Activated CD8-positive, alpha-beta T cell treated with anti-CD3 and anti-CD28 coated beads for 36 hours (primary cell): ENCODE results near the gene ATP6V0C. TPM values are rescaled to one million over a fixed set of nuclear protein-coding genes. Genes with fewer than 3 reads are reported as not detected.

Source experiments
- ATAC-seq: fragments of 200-7000 bp; cut with Tn5 transposase; one replicate; pipeline ENCODE4 v1.10.0; 2021; ENCODE audit warnings: mild to moderate bottlenecking, moderate library complexity
- CTCF ChIA-PET: fragments of 350-600 bp; sonication (Branson Sonifier 250); formaldehyde crosslinking; loops from one replicate; lab custom pipeline; 2021; ENCODE audit warnings: antibody characterized with exemption; lab: Charles Lee
- POLR2A ChIA-PET: fragments of 350-600 bp; sonication (Branson Sonifier 250); formaldehyde crosslinking; loops from one replicate; lab custom pipeline; 2021; ENCODE audit warnings: antibody characterized with exemption; lab: Charles Lee
- DNase-seq: peaks from one replicate; pipeline ENCODE4 v3.0.0-alpha.2; 2020
- H3K27ac Mint-ChIP-seq: one replicate; pipeline ENCODE4 v1.8.0; 2021; ENCODE audit warnings: mild to moderate bottlenecking, mixed read lengths
- H3K27me3 Mint-ChIP-seq: one replicate; pipeline ENCODE4 v1.8.0; 2021; ENCODE audit warnings: mixed read lengths
- H3K36me3 Mint-ChIP-seq: one replicate; pipeline ENCODE4 v1.8.0; 2021; ENCODE audit warnings: low read depth, mixed read lengths
- H3K4me1 Mint-ChIP-seq: one replicate; pipeline ENCODE4 v1.8.0; 2021; ENCODE audit warnings: low read depth, mixed read lengths
- H3K4me3 Mint-ChIP-seq: one replicate; pipeline ENCODE4 v1.8.0; 2021; ENCODE audit warnings: mild to moderate bottlenecking, moderate library complexity, mixed read lengths
- H3K9me3 Mint-ChIP-seq: one replicate; pipeline ENCODE4 v1.8.0; 2021; ENCODE audit warnings: mixed read lengths
- CTCF ChIP-seq: fragments of 200-600 bp; IDR thresholded peaks from one replicate; pipeline ENCODE4 v1.8.0; 2022; ENCODE audit warnings: antibody characterized with exemption, mild to moderate bottlenecking
- intact Hi-C: fragments of 100-400 bp; cut with micrococcal nuclease; formaldehyde crosslinking; loops from one replicate; pipeline ENCODE4 v1.10.0; 2022
- total RNA-seq, 2 experiments: library from RNA; stranded (reverse); gene quantifications; one replicate each; pipeline ENCODE4 v1.2.3, GENCODE V29; 2021

The ATP6V0C gene
- total RNA-seq, 2 experiments from 2014 or later, result 85.9 to 88.6 TPM

- Mint-ChIP-seq H3K4me3 (no peak overlapping the region), H3K9me3 (no peaks in the 10 kb centered on the region), H3K36me3 (peaks cover 11% of the 10 kb centered on the region), H3K27ac (no peak overlapping the region), H3K4me1 (peaks cover 11% of the 10 kb centered on the region), H3K27me3 (no peaks in the 10 kb centered on the region)
- ChIA-PET CTCF (no interaction called here), POLR2A (interaction anchor here (0.7 to 1.0 kb wide), 3 partner anchors 9 to 13 kb away, joined by 3 read pairs; partner anchors contain the start of gene ATP6V0C)
- DNase-seq (no peak), ATAC-seq (no peak)
- intact Hi-C loops, result no loop called here
- no peak for TF ChIP-seq CTCF
Measured at GRCh38 chr16:2527071-2527783, 13.5 kb downstream of the ATP6V0C start.

GRCh38 chr16:2527784-2528100, 14.0 kb downstream of the ATP6V0C start:
- Mint-ChIP-seq H3K4me1 (peaks cover 11% of the 10 kb centered on the region), H3K4me3 (no peak overlapping the region), H3K27me3 (no peaks in the 10 kb centered on the region), H3K9me3 (no peaks in the 10 kb centered on the region), H3K36me3 (peaks cover 11% of the 10 kb centered on the region), H3K27ac (no peak overlapping the region)
- DNase-seq, result no peak
- no peak for TF ChIP-seq CTCF
- ChIA-PET POLR2A (interaction anchor here (0.9 kb wide), 1 partner anchor 9 kb away, joined by 3 read pairs; no protein-coding TSS in a partner anchor), CTCF (no interaction called here)
- ATAC-seq, result no peak
- intact Hi-C loops, result no loop called here

GRCh38 chr16:2528161-2529060, 14.7 kb downstream of the ATP6V0C start:
- TF ChIP-seq CTCF, result no peak
- no peak for ATAC-seq
- H3K9me3 Mint-ChIP-seq, result no peaks in the 10 kb centered on the region
- no peak overlapping the region for H3K27ac Mint-ChIP-seq
- H3K27me3 Mint-ChIP-seq, result no peaks in the 10 kb centered on the region
- H3K36me3 Mint-ChIP-seq, result peaks cover 11% of the 10 kb centered on the region
- H3K4me1 Mint-ChIP-seq, result peaks cover 13% of the 10 kb centered on the region
- ChIA-PET CTCF (no interaction called here), POLR2A (interaction anchor here (1.1 kb wide), 1 partner anchor 8 kb away, joined by 5 read pairs; the partner anchor contains the start of gene AMDHD2)
- intact Hi-C loops, result no loop called here
- no peak overlapping the region for H3K4me3 Mint-ChIP-seq
- DNase-seq, result no peak

- Mint-ChIP-seq H3K4me1 (peaks cover 14% of the 10 kb centered on the region), H3K36me3 (peaks cover 10% of the 10 kb centered on the region), H3K27me3 (no peaks in the 10 kb centered on the region), H3K4me3 (no peak overlapping the region), H3K9me3 (no peaks in the 10 kb centered on the region), H3K27ac (no peak overlapping the region)
- CTCF ChIA-PET, result no interaction called here
- TF ChIP-seq CTCF, result no peak
- POLR2A ChIA-PET, result interaction anchor here (1.1 to 3.7 kb wide), 2 partner anchors 9 to 376 kb away, joined by 5 to 13 read pairs; partner anchors contain the start of gene AMDHD2
- intact Hi-C loops, result no loop called here
- peak; percentile 27 for DNase-seq
- no peak for ATAC-seq
Measured at GRCh38 chr16:2529061-2529931, 15.5 kb downstream of the ATP6V0C start.
